SK-N-SH (cell line): ENCODE data around the gene DDRGK1. TPM values are rescaled to one million over a fixed set of nuclear protein-coding genes. Genes with fewer than 3 reads are reported as not detected.

Experiments
- CTCF ChIA-PET: fragments of 300-600, 350-600 bp; formaldehyde crosslinking; extraction: SDS; loops from one replicate; lab custom pipeline; 2021; lab: Yijun Ruan, JAX
- POLR2A ChIA-PET: fragments of 350-600 bp; sonication (Branson Sonifier 250); formaldehyde crosslinking; extraction: SDS; loops from one replicate; lab custom pipeline; 2020; ENCODE audit warnings: antibody characterized with exemption, inconsistent platforms; lab: Yijun Ruan, JAX
- DNase-seq: peaks from one replicate; pipeline ENCODE4 v3.0.0; 2012
- H2AFZ ChIP-seq: fragments of 200-600 bp; sonication (generic); 2 replicates; pipeline ENCODE4 v1.8.1; 2016; ENCODE audit warnings: antibody characterized with exemption, mild to moderate bottlenecking, low read depth
- H3F3A ChIP-seq: fragments of 200-600 bp; sonication (generic); replicated peaks from 2 replicates; pipeline ENCODE3; 2016; ENCODE audit warnings: antibody characterized with exemption, mild to moderate bottlenecking; ENCODE audit not compliant: insufficient read depth
- H3K27ac ChIP-seq, 2 experiments: fragments of 200-500 bp in 1 of 2; fragments of 200-600 bp in 1 of 2; sonication (Bioruptor generic) in 1 of 2; sonication (generic), shearing (Covaris generic) in 1 of 2; 2 replicates each; pipeline versions ENCODE4 v1.5.1 to v1.6.1; 2014 to 2016; ENCODE audit warnings: low read depth in 2 of 2, inconsistent platforms in 1 of 2, low read length in 1 of 2, mild to moderate bottlenecking in 1 of 2, mixed read lengths in 1 of 2
- H3K27me3 ChIP-seq: fragments of 200-600 bp; sonication (generic), shearing (Covaris generic); 2 replicates; pipeline ENCODE4 v1.6.1; 2016; ENCODE audit warnings: mixed run types; ENCODE audit not compliant: insufficient read depth
- H3K36me3 ChIP-seq, 2 experiments: fragments of 200-500 bp in 1 of 2; fragments of 200-600 bp in 1 of 2; sonication (Bioruptor generic) in 1 of 2; sonication (generic) in 1 of 2; replicated peaks in 1 of 2; 2 replicates each; pipeline versions ENCODE3 to v1.5.1; 2014 to 2016; ENCODE audit warnings: low read length in 1 of 2, mild to moderate bottlenecking in 1 of 2; ENCODE audit not compliant: insufficient read depth in 2 of 2, control insufficient read depth in 1 of 2
- H3K4me1 ChIP-seq, 2 experiments: fragments of 200-500 bp in 1 of 2; fragments of 200-600 bp in 1 of 2; sonication (Bioruptor generic) in 1 of 2; sonication (generic), shearing (Covaris generic) in 1 of 2; 2 replicates each; pipeline versions ENCODE4 v1.5.1 to v1.6.1; 2014 to 2016; ENCODE audit warnings: low read depth in 1 of 2, low read length in 1 of 2, mixed run types in 1 of 2; ENCODE audit not compliant: insufficient read depth in 2 of 2, control insufficient read depth in 1 of 2
- H3K4me2 ChIP-seq: fragments of 200-600 bp; sonication (generic), shearing (Covaris generic); 2 replicates; pipeline ENCODE4 v1.6.1; 2017; ENCODE audit warnings: mixed run types
- H3K4me3 ChIP-seq, 2 experiments: fragments of 200-500 bp in 1 of 2; fragments of 200-600 bp in 1 of 2; sonication (Bioruptor generic) in 1 of 2; sonication (generic), shearing (Covaris generic) in 1 of 2; 2 replicates each; pipeline versions ENCODE4 v1.5.1 to v1.8.1; 2014 to 2016; ENCODE audit warnings: low read depth in 2 of 2, inconsistent platforms in 1 of 2, low read length in 1 of 2, mild to moderate bottlenecking in 1 of 2, mixed read lengths in 1 of 2, moderate library complexity in 1 of 2
- H3K79me2 ChIP-seq: fragments of 200-600 bp; sonication (generic); 2 replicates; pipeline ENCODE4 v1.8.1; 2017; ENCODE audit warnings: mild to moderate bottlenecking; ENCODE audit not compliant: insufficient read depth
- H3K9ac ChIP-seq: fragments of 200-600 bp; sonication (generic); 2 replicates; pipeline ENCODE4 v1.6.1; 2017; ENCODE audit warnings: mixed run types
- H3K9me2 ChIP-seq: fragments of 200-600 bp; sonication (generic); 2 replicates; pipeline ENCODE4 v1.6.1; 2017; ENCODE audit warnings: mixed run types
- H3K9me3 ChIP-seq: fragments of 200-600 bp; sonication (generic); 2 replicates; pipeline ENCODE4 v1.6.1; 2017; ENCODE audit warnings: mixed run types, mild to moderate bottlenecking, moderate library complexity
- H4K20me1 ChIP-seq: fragments of 200-600 bp; sonication (generic); 2 replicates; pipeline ENCODE4 v1.6.1; 2017; ENCODE audit warnings: mild to moderate bottlenecking, mixed run types; ENCODE audit not compliant: insufficient read depth
- ELF1 ChIP-seq: IDR thresholded peaks from 2 replicates; pipeline ENCODE4 v1.4.0; 2012
- EP300 ChIP-seq, 2 experiments: IDR thresholded peaks; 2 replicates each; pipeline versions ENCODE4 v1.4.0 to v1.6.1; 2012; ENCODE audit warnings: borderline replicate concordance in 1 of 2, low read depth in 1 of 2, low read length in 1 of 2
- FOSL2 ChIP-seq: IDR thresholded peaks from 2 replicates; pipeline ENCODE4 v1.4.0; 2012; ENCODE audit warnings: low read depth, mild to moderate bottlenecking, moderate library complexity, borderline replicate concordance
- FOXM1 ChIP-seq: IDR thresholded peaks from 2 replicates; pipeline ENCODE4 v1.4.0; 2012; ENCODE audit warnings: low read depth, mild to moderate bottlenecking
- GABPA ChIP-seq: IDR thresholded peaks from 2 replicates; pipeline ENCODE4 v1.4.0; 2012; ENCODE audit warnings: low read depth, mild to moderate bottlenecking
- JUND ChIP-seq: IDR thresholded peaks from 2 replicates; pipeline ENCODE4 v1.4.0; 2012
- MAX ChIP-seq: IDR thresholded peaks from 2 replicates; pipeline ENCODE4 v1.4.0; 2012; ENCODE audit warnings: low read depth
- RAD21 ChIP-seq: IDR thresholded peaks from 2 replicates; pipeline ENCODE4 v1.6.1; 2012; ENCODE audit warnings: mild to moderate bottlenecking, low read length
- RFX5 ChIP-seq: IDR thresholded peaks from 2 replicates; pipeline ENCODE4 v1.6.1; 2012; ENCODE audit warnings: mild to moderate bottlenecking, improper control_type of control experiment, low read length
- RXRA ChIP-seq: IDR thresholded peaks from 2 replicates; pipeline ENCODE4 v1.4.0; 2012; ENCODE audit warnings: low read depth, mild to moderate bottlenecking, borderline replicate concordance
- TAF1 ChIP-seq: IDR thresholded peaks from 2 replicates; pipeline ENCODE4 v1.6.1; 2012; ENCODE audit warnings: low read depth, mild to moderate bottlenecking, low read length, moderate library complexity, borderline replicate concordance
- TCF12 ChIP-seq: IDR thresholded peaks from 2 replicates; pipeline ENCODE4 v1.4.0; 2012
- TEAD4 ChIP-seq: IDR thresholded peaks from 2 replicates; pipeline ENCODE4 v1.4.0; 2012; ENCODE audit warnings: mild to moderate bottlenecking, borderline replicate concordance; ENCODE audit not compliant: insufficient read depth
- USF1 ChIP-seq: IDR thresholded peaks from 2 replicates; pipeline ENCODE4 v1.4.0; 2012; ENCODE audit warnings: low read depth, borderline replicate concordance
- YY1 ChIP-seq: IDR thresholded peaks from 2 replicates; pipeline ENCODE4 v1.4.0; 2012; ENCODE audit warnings: low read depth, mild to moderate bottlenecking
- WGBS: methylation state at CpG from one replicate; pipeline ENCODE4 v1.1.6; 2017; ENCODE audit warnings: low lambda C conversion rate; 5-methylcytosine and 5-hydroxymethylcytosine counted together
- polyA plus RNA-seq, 3 experiments: library from polyadenylated mRNA; depleted of rRNA; stranded (reverse); fragments of >200 nt; gene quantifications; 2 replicates each; pipeline ENCODE4 v1.2.3, GENCODE V29; 2012

Gene DDRGK1
- polyA plus RNA-seq, 1 of the 3 experiments (the other 2 are of a cell fraction), result 70.6 TPM

GRCh38 chr20:3150908-3151307 is 53.6 kb downstream of the DDRGK1 start:
- ChIA-PET CTCF (no interaction called here), POLR2A (interaction anchor here (0.5 to 1.6 kb wide), 2 partner anchors 9 kb away, joined by 4 read pairs; partner anchors contain the start of genes FASTKD5 and UBOX5)
- Histone ChIP-seq H3K9me2 (no peaks in the 10 kb centered on the region), H3K79me2 (peaks cover 99% of the 10 kb centered on the region), H4K20me1 (peaks cover 84% of the 10 kb centered on the region), H3K9ac (no peak overlapping the region), H3K9me3 (no peaks in the 10 kb centered on the region), H3K36me3 (peaks cover 27 to 42% of the 10 kb centered on the region in 2 experiments), H3K27me3 (no peaks in the 10 kb centered on the region), H3K4me3 (no peak overlapping the region), H3F3A (peaks cover 3% of the 10 kb centered on the region), H2AFZ (no peak overlapping the region), H3K4me1 (no peaks in the 10 kb centered on the region), H3K27ac (no peak overlapping the region), H3K4me2 (no peak overlapping the region)
- DNase-seq, result no peak
- TF ChIP-seq YY1 (no peak), TAF1 (no peak), GABPA (no peak), FOXM1 (no peak), FOSL2 (no peak), ELF1 (no peak), MAX (no peak), EP300 (IDR thresholded peaks at IDR 0.05; ENCODE audit: borderline replicate concordance in 1 of 2, low read depth in 1 of 2, low read length in 1 of 2) (no peak), TEAD4 (no peak), JUND (no peak), USF1 (no peak), RFX5 (no peak), RXRA (no peak), TCF12 (no peak), RAD21 (no peak)

GRCh38 chr20:3146732-3147341 is 57.6 kb downstream of the DDRGK1 start:
- H3K9me3 ChIP-seq, result no peaks in the 10 kb centered on the region
- H3K4me2 ChIP-seq, result no peak overlapping the region
- H3K9me2 ChIP-seq, result no peaks in the 10 kb centered on the region
- no peak overlapping the region for H3K4me3 ChIP-seq
- H3F3A ChIP-seq, result peaks cover 3% of the 10 kb centered on the region
- H3K27ac ChIP-seq, result no peak overlapping the region
- no peak overlapping the region for H3K9ac ChIP-seq
- H2AFZ ChIP-seq, result no peak overlapping the region
- H3K79me2 ChIP-seq, result peaks cover 98% of the 10 kb centered on the region
- no peaks in the 10 kb centered on the region for H3K4me1 ChIP-seq
- TF ChIP-seq RAD21, result no peak
- no peak for TF ChIP-seq TEAD4
- WGBS, result 92% methylated on average over 10 of the region's 10 CpGs
- peaks cover 27 to 32% of the 10 kb centered on the region in 2 experiments for H3K36me3 ChIP-seq
- CTCF ChIA-PET, result no interaction called here
- H4K20me1 ChIP-seq, result peaks cover 48% of the 10 kb centered on the region
- POLR2A ChIA-PET, result no interaction called here
- no peak for DNase-seq
- H3K27me3 ChIP-seq, result no peaks in the 10 kb centered on the region
